Body of pancreas (tissue), 4 donors: ENCODE measurements around the gene SEMA4C. TPM values are rescaled to one million over a fixed set of nuclear protein-coding genes. Genes with fewer than 3 reads are reported as not detected.

Source experiments
- ATAC-seq: fragments of 150-250 bp; one replicate; pipeline ENCODE4 v1.9.1; 2016
- DNase-seq, 4 donors: peaks; one replicate each; pipeline ENCODE4 v3.0.0-alpha.2; 2019
- H3K27ac ChIP-seq, 4 donors: fragments of 200-600 bp; sonication (generic); 1 replicate in 3 of 4; 2 replicates in 1 of 4; pipeline versions ENCODE4 v1.5.1 to v1.6.1; 2016 to 2019; ENCODE audit warnings: mild to moderate bottlenecking in 1 of 4, mixed read lengths in 1 of 4, moderate library complexity in 1 of 4
- H3K27me3 ChIP-seq, 2 donors: fragments of 200-600 bp; sonication (generic); one replicate each; pipeline ENCODE4 v1.6.0; 2016; ENCODE audit warnings: mild to moderate bottlenecking in 1 of 2
- H3K36me3 ChIP-seq, 2 donors: fragments of 200-600 bp; sonication (generic); replicated peaks in 1 of 2; 2 replicates each; pipeline ENCODE4 v1.5.1; 2016; ENCODE audit warnings: low read depth in 2 of 2; ENCODE audit not compliant: insufficient read depth in 1 of 2
- H3K4me1 ChIP-seq: fragments of 200-600 bp; sonication (generic); one replicate; pipeline ENCODE4 v1.6.0; 2016
- H3K4me3 ChIP-seq, 2 donors: fragments of 200-600 bp; sonication (generic); 1 replicate in 1 of 2; 2 replicates in 1 of 2; pipeline ENCODE4 v1.5.1; 2016 to 2019
- H3K9me3 ChIP-seq, 3 donors: fragments of 200-600 bp; sonication (generic); 1 replicate in 2 of 3; 2 replicates in 1 of 3; pipeline ENCODE4 v1.5.1; 2016
- CTCF ChIP-seq, 7 experiments: fragments of 450-650 bp in 4 of 7; fragments of 200-600 bp in 3 of 7; sonication (generic) in 3 of 7; IDR thresholded peaks; one replicate each; pipeline ENCODE4 v1.5.1; 2016 to 2019; ENCODE audit warnings: antibody characterized with exemption in 7 of 7
- POLR2A ChIP-seq, 3 donors: fragments of 450-650 bp; IDR thresholded peaks; one replicate each; pipeline ENCODE4 v1.6.1; 2016; ENCODE audit warnings: antibody characterized with exemption in 3 of 3, mild to moderate bottlenecking in 2 of 3
- WGBS, 2 donors: methylation state at CpG; one replicate each; pipeline ENCODE4 v1.1.5; 2017; 5-methylcytosine and 5-hydroxymethylcytosine counted together
- intact Hi-C: fragments of 100-400 bp; cut with DNase I; formaldehyde crosslinking; loops from one replicate; pipeline ENCODE4 v1.15.1; 2023
- total RNA-seq, 2 donors: library from RNA; depleted of rRNA; stranded (reverse); fragments of >200 nt; gene quantifications; one replicate each; pipeline ENCODE4 v1.1.0, GENCODE V29; 2016

Gene SEMA4C
- total RNA-seq, 2 donors from 2014 or later = 11.2 to 13.7 TPM

GRCh38 chr2:96810783-96811192 lies 59.1 kb downstream of the SEMA4C start:
- H3K9me3 ChIP-seq = no peaks in the 10 kb centered on the region
- H3K27ac ChIP-seq = no peak overlapping the region
- ATAC-seq = no peak
- H3K4me3 ChIP-seq = no peak overlapping the region
- peaks cover 7% of the 10 kb centered on the region for H3K4me1 ChIP-seq
- TF ChIP-seq POLR2A (IDR thresholded peaks at IDR 0.05) (no peak), CTCF (IDR thresholded peaks at IDR 0.05) (no peak)
- no peaks in the 10 kb centered on the region for H3K27me3 ChIP-seq
- no peak for DNase-seq
- intact Hi-C loops = no loop called here
- 79 to 93% methylated on average over 3 to 5 of the region's 5 CpGs for WGBS, 2 donors
- H3K36me3 ChIP-seq = no peaks in the 10 kb centered on the region

- no peak for DNase-seq
- Histone ChIP-seq H3K4me3 (no peak overlapping the region), H3K9me3 (no peaks in the 10 kb centered on the region), H3K27me3 (no peaks in the 10 kb centered on the region), H3K4me1 (peaks cover 4% of the 10 kb centered on the region), H3K36me3 (no peaks in the 10 kb centered on the region), H3K27ac (no peak overlapping the region)
- 82 to 85% methylated on average over 10 to 12 of the region's 12 CpGs for WGBS, 2 donors
- no peak for ATAC-seq
- no peak for TF ChIP-seq CTCF (IDR thresholded peaks at IDR 0.05)
- TF ChIP-seq POLR2A (IDR thresholded peaks at IDR 0.05) = no peak
- intact Hi-C loops = no loop called here
Measured at GRCh38 chr2:96809951-96810782, 59.7 kb downstream of the SEMA4C start.

Other genes with a start within 250 kb of the SEMA4C start
- 10 to 100 TPM; 36.6 to 50.4 TPM for gene KANSL3, start 231.8 kb downstream of the SEMA4C start, total RNA-seq
- gene FER1L5, start 227.3 kb downstream of the SEMA4C start, total RNA-seq = 1 to 10 TPM in 1 of 2 donors, under 1 TPM in 1; 0.78 to 3.6 TPM
- 1 to 10 TPM; 6.6 to 7.8 TPM for gene LMAN2L, start 130.0 kb downstream of the SEMA4C start, total RNA-seq
- 1 to 10 TPM; 4.3 to 7.8 TPM for gene CNNM4, start 109.2 kb downstream of the SEMA4C start, total RNA-seq
- gene CNNM3, start 53.8 kb downstream of the SEMA4C start, total RNA-seq = 10 to 100 TPM; 18.2 to 57.7 TPM
- 10 to 100 TPM in 1 of 2 donors, 1 to 10 TPM in 1; 4.2 to 12.9 TPM for gene ANKRD23, start 26.1 kb downstream of the SEMA4C start, total RNA-seq
- gene ANKRD39, start 12.1 kb downstream of the SEMA4C start, total RNA-seq = 10 to 100 TPM in 1 of 2 donors, 1 to 10 TPM in 1; 2.3 to 14.3 TPM
- not detected for gene FAM178B, start 116.5 kb upstream of the SEMA4C start, total RNA-seq
- 10 to 100 TPM in 1 of 2 donors, 1 to 10 TPM in 1; 1.3 to 12.7 TPM for gene FAHD2B, start 224.8 kb upstream of the SEMA4C start, total RNA-seq
- gene ANKRD36, start 243.1 kb upstream of the SEMA4C start, total RNA-seq = 10 to 100 TPM; 35.0 to 55.7 TPM